SH-SY5Y (cell line): ENCODE measurements around the gene PACS2.

Experiments
- GATA2 ChIP-seq: IDR thresholded peaks from 2 replicates; pipeline ENCODE4 v1.6.1; 2011; ENCODE audit warnings: mild to moderate bottlenecking, low read depth, low read length
- GATA3 ChIP-seq: IDR thresholded peaks from 2 replicates; pipeline ENCODE4 v1.6.1; 2011; ENCODE audit warnings: low read depth, mild to moderate bottlenecking, low read length, moderate library complexity

DNA sequence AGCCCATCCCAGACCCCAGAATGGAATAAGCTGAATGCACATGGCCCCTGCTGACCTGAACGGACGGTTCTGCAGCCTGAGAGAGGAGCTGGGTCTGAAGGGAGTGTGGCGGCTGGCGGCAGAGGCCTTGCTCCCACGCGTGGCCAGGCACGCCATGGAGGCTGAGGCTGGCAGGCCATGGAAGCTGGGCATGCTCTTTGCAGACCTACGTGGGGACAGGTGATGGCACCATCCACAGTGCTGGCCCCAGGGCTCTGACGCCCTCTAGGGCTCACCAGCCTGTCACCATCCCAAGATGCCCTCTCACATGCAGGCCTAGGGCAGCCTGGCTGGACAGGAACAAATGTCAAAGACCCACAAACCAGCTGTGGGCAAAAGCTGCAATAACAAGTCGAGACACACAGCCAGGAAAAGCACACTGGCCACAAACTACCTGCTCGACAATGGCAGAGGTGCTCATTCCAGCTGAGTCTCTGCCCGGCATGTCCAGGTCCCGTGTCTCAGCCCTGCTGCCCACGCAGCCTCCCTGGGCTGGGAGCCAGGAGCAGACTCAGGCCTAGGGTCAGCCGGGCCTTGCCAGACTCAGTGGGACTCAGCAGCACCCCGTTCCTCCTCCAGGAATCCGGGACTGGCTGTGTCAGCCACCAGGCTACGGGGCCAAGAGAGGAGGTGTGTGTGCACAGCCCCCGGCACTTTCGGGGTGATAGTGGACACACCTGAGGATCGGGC is 46.6 kb upstream of the PACS2 start:
- TF ChIP-seq GATA2 (no peak), GATA3 (no peak)
